GM08714 (cell line): ENCODE measurements around the gene KSR2.

Experiments used
- H3K4me3 ChIP-seq: fragments of 200-500 bp; sonication (Bioruptor generic); 2 replicates; pipeline ENCODE4 v1.5.1; 2014; ENCODE audit warnings: mild to moderate bottlenecking, low read length, inconsistent platforms
- ZNF274 ChIP-seq: IDR thresholded peaks from 2 replicates; pipeline ENCODE4 v1.6.1; 2012; ENCODE audit warnings: mild to moderate bottlenecking, low read depth, low read length

The KSR2 gene

GRCh38 chr12:117516034-117516433, 452.8 kb downstream of the KSR2 start:
- TF ChIP-seq ZNF274 = no peak
- H3K4me3 ChIP-seq = no peak overlapping the region

- H3K4me3 ChIP-seq = no peak overlapping the region
- TF ChIP-seq ZNF274 = no peak
Observed at GRCh38 chr12:117514016-117514415, 454.8 kb downstream of the KSR2 start.

GRCh38 chr12:117513353-117513752, 455.4 kb downstream of the KSR2 start:
- TF ChIP-seq ZNF274 = no peak
- no peak overlapping the region for H3K4me3 ChIP-seq

GRCh38 chr12:117508468-117508867, 460.3 kb downstream of the KSR2 start:
- H3K4me3 ChIP-seq = no peak overlapping the region
- TF ChIP-seq ZNF274 = no peak

GRCh38 chr12:117507548-117507947, 461.2 kb downstream of the KSR2 start:
- TF ChIP-seq ZNF274 = no peak
- no peak overlapping the region for H3K4me3 ChIP-seq

GRCh38 chr12:117506333-117506732, 462.5 kb downstream of the KSR2 start:
- TF ChIP-seq ZNF274 = no peak

GRCh38 chr12:117502633-117503032, 466.2 kb downstream of the KSR2 start:
- no peak overlapping the region for H3K4me3 ChIP-seq
- TF ChIP-seq ZNF274 = no peak

More at GRCh38 chr12:117506333-117506732, 462.5 kb downstream of the KSR2 start:
- H3K4me3 ChIP-seq = no peak overlapping the region

- no peak overlapping the region for H3K4me3 ChIP-seq
- TF ChIP-seq ZNF274 = no peak
Observed at GRCh38 chr12:117502233-117502632, 466.6 kb downstream of the KSR2 start.

- no peak for TF ChIP-seq ZNF274
- no peak overlapping the region for H3K4me3 ChIP-seq
Observed at GRCh38 chr12:117501076-117501869, 467.5 kb downstream of the KSR2 start.

GRCh38 chr12:117499759-117500485, 468.9 kb downstream of the KSR2 start:
- H3K4me3 ChIP-seq = no peak overlapping the region
- no peak for TF ChIP-seq ZNF274

GRCh38 chr12:117498880-117499279, 469.9 kb downstream of the KSR2 start:
- no peak for TF ChIP-seq ZNF274
- H3K4me3 ChIP-seq = no peak overlapping the region

GRCh38 chr12:117498256-117498655, 470.5 kb downstream of the KSR2 start:
- TF ChIP-seq ZNF274 = no peak
- H3K4me3 ChIP-seq = no peak overlapping the region

GRCh38 chr12:117497407-117497806, 471.4 kb downstream of the KSR2 start:
- H3K4me3 ChIP-seq = no peak overlapping the region
- TF ChIP-seq ZNF274 = no peak

- H3K4me3 ChIP-seq = no peak overlapping the region
- no peak for TF ChIP-seq ZNF274
Observed at GRCh38 chr12:117494833-117495655, 473.7 kb downstream of the KSR2 start.
